RWPE1 (cell line): Measurements from ENCODE around the gene DENND4C.
"Not testable (repeated sequence)": the region's sequence is repeated elsewhere in the genome, so short reads cannot be mapped to it uniquely, and the experiment has no call there.

ENCODE experiments used
- CTCF ChIA-PET: fragments of 350-600 bp; sonication (Branson Sonifier 250); formaldehyde crosslinking; extraction: SDS; loops from one replicate; lab custom pipeline; 2021; lab: Yijun Ruan, JAX
- POLR2A ChIA-PET: fragments of 400-600 bp; formaldehyde crosslinking; extraction: SDS; loops from one replicate; lab custom pipeline; 2020; ENCODE audit warnings: antibody characterized with exemption; ENCODE audit not compliant: low non-redundant PET; lab: Yijun Ruan, JAX
- DNase-seq: peaks from one replicate; pipeline ENCODE4 v3.0.0; 2012; ENCODE audit warnings: low spot score
- H3K27ac ChIP-seq: fragments of 450-650 bp; 2 replicates; pipeline ENCODE4 v1.5.1; 2017
- CTCF ChIP-seq: fragments of 450-650 bp; conservative IDR thresholded peaks from 2 replicates; pipeline ENCODE4 v1.5.1; 2017; ENCODE audit warnings: low read depth, mild to moderate bottlenecking

Gene DENND4C

GRCh38 chr9:19255821-19256220, 25.3 kb downstream of the DENND4C start:
- no peak overlapping the region for H3K27ac ChIP-seq
- CTCF ChIA-PET, result no interaction called here
- POLR2A ChIA-PET, result no interaction called here
- TF ChIP-seq CTCF, result no peak
- DNase-seq, result no peak

- CTCF ChIA-PET, DNase-seq, POLR2A ChIA-PET, H3K27ac ChIP-seq: not testable (repeated sequence)
Observed at GRCh38 chr9:19259665-19260255, 29.3 kb downstream of the DENND4C start.

GRCh38 chr9:19265602-19266001, 35.1 kb downstream of the DENND4C start:
- H3K27ac ChIP-seq, POLR2A ChIA-PET, CTCF ChIA-PET, DNase-seq: not testable (repeated sequence)

GRCh38 chr9:19266778-19267384, 36.4 kb downstream of the DENND4C start:
- POLR2A ChIA-PET, DNase-seq, H3K27ac ChIP-seq: not testable (repeated sequence)
- CTCF ChIA-PET, result interaction anchor here (0.6 kb wide), 1 partner anchor 29 kb away, joined by 3 read pairs; no protein-coding TSS in a partner anchor

- H3K27ac ChIP-seq, result no peak overlapping the region
- no peak for TF ChIP-seq CTCF
- no peak for DNase-seq
- POLR2A ChIA-PET, result no interaction called here
- CTCF ChIA-PET, result no interaction called here
Observed at GRCh38 chr9:19269582-19269981, 39.1 kb downstream of the DENND4C start.

GRCh38 chr9:19270421-19270949, 40.0 kb downstream of the DENND4C start:
- DNase-seq, result no peak
- no peak for TF ChIP-seq CTCF
- CTCF ChIA-PET, result no interaction called here
- H3K27ac ChIP-seq, result no peak overlapping the region
- POLR2A ChIA-PET, result no interaction called here

- TF ChIP-seq CTCF, result no peak
- CTCF ChIA-PET, result no interaction called here
- POLR2A ChIA-PET, result no interaction called here
- H3K27ac ChIP-seq, result no peak overlapping the region
- DNase-seq, result no peak
Observed at GRCh38 chr9:19271081-19271480, 40.6 kb downstream of the DENND4C start.

- POLR2A ChIA-PET, result interaction anchor here (0.6 kb wide), 1 partner anchor 10 kb away, joined by 4 read pairs; no protein-coding TSS in a partner anchor
- no peak for DNase-seq
- TF ChIP-seq CTCF, result no peak
- CTCF ChIA-PET, result no interaction called here
- no peak overlapping the region for H3K27ac ChIP-seq
Observed at GRCh38 chr9:19281801-19282200, 51.3 kb downstream of the DENND4C start.
